GM12875 (cell line): ENCODE results near the gene INTS12.

ENCODE experiments used
- H3K4me3 ChIP-seq: one replicate; pipeline ENCODE4 v1.5.1; 2011; ENCODE audit warnings: low read depth, low read length, control low read depth
- TF ChIP-seq, protein P1 (sequence below): IDR thresholded peaks from 2 replicates; pipeline ENCODE4 v1.5.1; 2011; ENCODE audit warnings: low read depth, mild to moderate bottlenecking, control low read depth, inconsistent platforms, low read length, moderate library complexity, borderline replicate concordance; ENCODE audit not compliant: insufficient read depth

INTS12 gene

DNA sequence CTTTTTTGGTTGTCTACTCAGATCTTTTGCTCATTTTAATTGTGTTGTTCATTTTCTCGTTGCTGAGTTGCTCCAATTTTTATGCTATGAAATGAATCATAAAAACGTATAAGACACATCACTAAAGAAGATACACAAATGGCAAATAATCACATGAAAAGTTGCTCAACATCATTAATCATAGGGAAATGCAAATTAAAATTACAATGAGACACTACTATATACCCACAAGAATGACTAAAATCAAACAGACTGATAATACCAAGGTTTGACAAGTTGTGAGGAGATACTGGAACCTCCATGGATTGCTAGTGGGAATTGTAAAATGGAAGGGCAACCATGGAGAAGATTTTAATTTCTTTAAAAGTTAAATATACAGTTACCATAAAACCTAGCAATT, 17.1 kb upstream of the INTS12 start:
- TF ChIP-seq, protein P1, sequence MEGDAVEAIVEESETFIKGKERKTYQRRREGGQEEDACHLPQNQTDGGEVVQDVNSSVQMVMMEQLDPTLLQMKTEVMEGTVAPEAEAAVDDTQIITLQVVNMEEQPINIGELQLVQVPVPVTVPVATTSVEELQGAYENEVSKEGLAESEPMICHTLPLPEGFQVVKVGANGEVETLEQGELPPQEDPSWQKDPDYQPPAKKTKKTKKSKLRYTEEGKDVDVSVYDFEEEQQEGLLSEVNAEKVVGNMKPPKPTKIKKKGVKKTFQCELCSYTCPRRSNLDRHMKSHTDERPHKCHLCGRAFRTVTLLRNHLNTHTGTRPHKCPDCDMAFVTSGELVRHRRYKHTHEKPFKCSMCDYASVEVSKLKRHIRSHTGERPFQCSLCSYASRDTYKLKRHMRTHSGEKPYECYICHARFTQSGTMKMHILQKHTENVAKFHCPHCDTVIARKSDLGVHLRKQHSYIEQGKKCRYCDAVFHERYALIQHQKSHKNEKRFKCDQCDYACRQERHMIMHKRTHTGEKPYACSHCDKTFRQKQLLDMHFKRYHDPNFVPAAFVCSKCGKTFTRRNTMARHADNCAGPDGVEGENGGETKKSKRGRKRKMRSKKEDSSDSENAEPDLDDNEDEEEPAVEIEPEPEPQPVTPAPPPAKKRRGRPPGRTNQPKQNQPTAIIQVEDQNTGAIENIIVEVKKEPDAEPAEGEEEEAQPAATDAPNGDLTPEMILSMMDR: no peak
- H3K4me3 ChIP-seq: no peak overlapping the region

DNA sequence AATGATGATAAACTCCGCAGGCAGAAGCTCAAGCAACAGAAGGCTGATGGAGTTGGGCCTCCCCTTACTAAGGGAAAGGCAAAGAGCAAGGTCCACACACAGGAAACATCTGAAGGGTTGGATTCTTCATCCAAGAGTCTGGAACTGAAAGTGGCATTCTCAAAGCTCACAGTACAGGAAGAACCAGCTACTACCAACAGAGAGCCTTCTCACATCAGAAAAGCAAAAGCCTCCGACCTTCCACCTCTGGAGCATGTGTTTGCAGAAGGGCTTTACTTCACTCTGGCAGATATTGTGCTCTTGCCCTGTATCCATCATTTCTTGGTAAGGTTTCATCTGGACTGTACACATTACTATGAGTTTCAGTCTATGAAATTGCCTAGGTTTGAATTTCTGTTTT, 10.7 kb upstream of the INTS12 start:
- H3K4me3 ChIP-seq: no peak overlapping the region
- TF ChIP-seq, protein P1: no peak

GRCh38 chr4:105715692-105716278, 7.3 kb upstream of the INTS12 start:
- TF ChIP-seq, protein P1: no peak
- H3K4me3 ChIP-seq: no peak overlapping the region

GRCh38 chr4:105714932-105715331, 6.4 kb upstream of the INTS12 start:
- no peak overlapping the region for H3K4me3 ChIP-seq
- TF ChIP-seq, protein P1: no peak

GRCh38 chr4:105714071-105714521, 5.6 kb upstream of the INTS12 start:
- H3K4me3 ChIP-seq: peak overlapping the region; percentile 21
- TF ChIP-seq, protein P1: no peak

GRCh38 chr4:105712766-105713165, 4.3 kb upstream of the INTS12 start:
- TF ChIP-seq, protein P1: no peak
- H3K4me3 ChIP-seq: no peak overlapping the region

- no peak overlapping the region for H3K4me3 ChIP-seq
Measured at GRCh38 chr4:105710678-105711077, 2.2 kb upstream of the INTS12 start.

More at GRCh38 chr4:105710678-105711077, 2.2 kb upstream of the INTS12 start:
- TF ChIP-seq, protein P1: no peak
